Hypothalamus (tissue), 51 donors: Measurements from ENCODE around the gene CELF2.

Experiments
- DNase-seq, 51 donors: peaks; one replicate each; lab custom pipeline; 2025; lab: John Stamatoyannopoulos, UW

Gene CELF2

DNA sequence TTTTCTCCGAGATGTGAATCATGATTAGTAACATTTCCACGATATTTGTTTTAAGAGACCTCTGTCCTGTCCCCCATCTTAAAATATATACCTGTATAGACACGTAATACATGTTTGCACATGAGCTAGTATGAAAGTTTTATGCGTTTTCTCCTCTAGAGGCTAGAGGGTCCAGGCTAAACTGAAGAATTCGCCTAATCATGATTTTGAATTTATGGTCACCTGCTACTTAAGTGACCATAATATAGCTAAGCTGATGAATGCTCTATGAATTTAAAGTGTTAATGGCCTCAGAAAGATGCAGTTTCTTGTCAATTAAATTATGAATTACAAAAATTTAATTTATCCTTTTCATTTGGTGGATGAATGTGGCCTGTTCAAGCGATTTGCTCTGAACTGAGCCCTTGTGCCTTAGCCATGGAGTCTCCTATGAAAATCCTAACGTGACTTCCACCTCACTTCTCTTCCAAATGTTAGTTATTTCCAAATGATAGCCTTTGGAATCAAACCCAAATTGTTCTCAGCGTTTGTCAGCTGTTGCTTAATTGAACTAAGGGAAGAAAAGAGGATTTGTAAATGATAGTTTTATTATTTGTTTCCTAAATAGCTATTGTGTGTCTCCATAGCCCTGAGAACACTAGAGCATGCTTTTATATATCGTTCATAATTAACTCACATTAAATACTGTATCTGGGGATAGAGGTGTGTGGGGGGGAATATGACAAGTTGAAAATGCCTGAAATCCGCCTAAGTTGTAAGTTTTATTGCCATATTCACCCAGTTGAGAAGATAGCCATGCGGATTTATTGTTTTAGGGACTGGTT, 2.3 kb downstream of the CELF2 start:
- peak in 1 of 51 donors; percentile 41 for DNase-seq

GRCh38 chr10:11020548-11020942, 2.9 kb downstream of the CELF2 start:
- DNase-seq = no peak

GRCh38 chr10:11022213-11022612, 4.5 kb downstream of the CELF2 start:
- no peak for DNase-seq

GRCh38 chr10:11023009-11023953, 5.6 kb downstream of the CELF2 start:
- DNase-seq = no peak

- DNase-seq = no peak
Measured at GRCh38 chr10:11024596-11024995, 6.9 kb downstream of the CELF2 start.

GRCh38 chr10:11025978-11026377, 8.3 kb downstream of the CELF2 start:
- DNase-seq = no peak

GRCh38 chr10:11026773-11027172, 9.1 kb downstream of the CELF2 start:
- peak in 1 of 51 donors; percentile 45 for DNase-seq

GRCh38 chr10:11034762-11035161, 17.1 kb downstream of the CELF2 start:
- DNase-seq = no peak

DNA sequence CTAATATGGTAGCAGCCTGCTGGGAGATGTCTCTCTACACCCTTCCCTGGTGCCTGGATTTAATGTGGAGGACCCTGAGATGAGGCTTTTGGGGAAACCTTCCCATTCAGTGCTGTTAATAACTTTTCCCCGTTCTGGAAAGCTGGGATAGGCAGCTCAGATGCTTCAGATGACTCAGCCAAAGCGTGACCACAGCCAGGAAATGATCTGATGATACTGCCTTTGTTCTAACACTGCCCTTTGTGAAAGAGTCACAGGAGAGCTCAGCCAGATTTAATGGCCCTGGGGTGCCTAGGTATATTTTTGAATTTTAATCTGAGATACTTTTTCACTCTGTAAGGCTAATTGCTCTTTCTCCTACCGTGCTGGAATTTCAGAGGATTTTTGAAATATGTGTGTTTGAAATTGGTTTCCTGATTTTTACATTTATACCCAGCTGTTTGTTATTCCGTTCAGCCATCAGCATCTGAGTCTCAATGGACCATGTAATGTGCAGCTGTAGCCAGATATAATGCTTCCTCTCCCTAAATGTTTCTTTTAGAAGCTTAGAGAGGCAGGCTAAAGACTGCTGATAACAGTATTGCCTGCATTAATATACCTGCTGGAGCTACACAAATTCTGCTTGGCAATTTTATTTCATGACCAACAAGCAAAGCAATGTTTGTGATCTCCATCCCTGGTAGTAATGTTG, 17.8 kb downstream of the CELF2 start:
- peak in 1 of 51 donors; percentile 29 for DNase-seq

GRCh38 chr10:11036424-11037011, 18.8 kb downstream of the CELF2 start:
- DNase-seq = peak in 8 of 51 donors; percentile 10 to 57 (median 24)

DNA sequence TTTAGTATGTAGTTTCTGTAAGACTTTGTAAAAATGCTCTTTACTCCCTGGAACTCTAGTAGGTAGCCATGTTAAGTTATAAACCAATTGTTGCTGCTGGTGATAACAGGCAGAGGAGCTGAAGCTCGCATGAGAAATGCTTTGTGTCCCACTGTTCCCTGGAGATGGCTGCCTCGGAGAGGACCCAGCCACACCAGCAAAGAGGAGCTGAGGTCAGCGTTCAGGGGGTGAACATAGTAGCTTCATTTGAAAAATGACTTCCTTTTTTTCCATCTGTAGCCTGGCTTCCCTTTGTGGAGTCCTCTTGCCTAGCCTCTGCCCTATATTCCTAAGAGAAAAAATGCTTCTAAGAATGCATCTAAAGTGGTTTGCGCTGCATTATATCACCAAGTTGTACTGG, 20.3 kb downstream of the CELF2 start:
- no peak for DNase-seq

- DNase-seq = no peak
Measured at GRCh38 chr10:11042357-11042756, 24.7 kb downstream of the CELF2 start.

DNA sequence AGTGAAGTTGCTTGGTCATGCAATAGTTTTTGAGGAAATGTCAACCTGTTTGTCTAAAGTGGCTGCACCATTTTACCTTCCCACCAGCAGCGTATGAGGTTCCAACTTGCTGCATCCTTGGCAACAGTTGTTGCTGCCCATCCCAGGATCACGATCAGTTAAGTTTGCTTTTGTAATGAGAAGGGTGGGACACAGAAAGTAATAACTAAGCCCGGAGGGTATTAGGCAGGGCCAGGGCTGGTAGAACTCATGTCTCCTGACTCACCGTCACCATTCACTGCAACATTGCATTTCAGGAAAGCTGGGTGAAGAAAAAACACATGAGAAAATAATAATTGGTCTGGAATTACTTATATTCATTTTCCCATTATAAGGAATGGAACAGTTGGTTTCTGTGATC, 25.4 kb downstream of the CELF2 start:
- no peak for DNase-seq

- DNase-seq = no peak
Measured at GRCh38 chr10:11043446-11044127, 25.9 kb downstream of the CELF2 start.

- DNase-seq = no peak
Measured at GRCh38 chr10:11045487-11045886, 27.8 kb downstream of the CELF2 start.

GRCh38 chr10:11045995-11046775, 28.5 kb downstream of the CELF2 start:
- DNase-seq = peak in 6 of 51 donors; percentile 11 to 49 (median 20)

- no peak for DNase-seq
Measured at GRCh38 chr10:11046776-11047160, 29.1 kb downstream of the CELF2 start.

GRCh38 chr10:11048707-11049278, 31.1 kb downstream of the CELF2 start:
- peak in 1 of 51 donors; percentile 60 for DNase-seq

- no peak for DNase-seq
Measured at GRCh38 chr10:11049806-11050205, 32.1 kb downstream of the CELF2 start.
